ENCODE results near the gene DAZAP2.
"Not testable (repeated sequence)": the region's sequence is repeated elsewhere in the genome, so short reads cannot be mapped to it uniquely, and the experiment has no call there.

Gene DAZAP2

DNA sequence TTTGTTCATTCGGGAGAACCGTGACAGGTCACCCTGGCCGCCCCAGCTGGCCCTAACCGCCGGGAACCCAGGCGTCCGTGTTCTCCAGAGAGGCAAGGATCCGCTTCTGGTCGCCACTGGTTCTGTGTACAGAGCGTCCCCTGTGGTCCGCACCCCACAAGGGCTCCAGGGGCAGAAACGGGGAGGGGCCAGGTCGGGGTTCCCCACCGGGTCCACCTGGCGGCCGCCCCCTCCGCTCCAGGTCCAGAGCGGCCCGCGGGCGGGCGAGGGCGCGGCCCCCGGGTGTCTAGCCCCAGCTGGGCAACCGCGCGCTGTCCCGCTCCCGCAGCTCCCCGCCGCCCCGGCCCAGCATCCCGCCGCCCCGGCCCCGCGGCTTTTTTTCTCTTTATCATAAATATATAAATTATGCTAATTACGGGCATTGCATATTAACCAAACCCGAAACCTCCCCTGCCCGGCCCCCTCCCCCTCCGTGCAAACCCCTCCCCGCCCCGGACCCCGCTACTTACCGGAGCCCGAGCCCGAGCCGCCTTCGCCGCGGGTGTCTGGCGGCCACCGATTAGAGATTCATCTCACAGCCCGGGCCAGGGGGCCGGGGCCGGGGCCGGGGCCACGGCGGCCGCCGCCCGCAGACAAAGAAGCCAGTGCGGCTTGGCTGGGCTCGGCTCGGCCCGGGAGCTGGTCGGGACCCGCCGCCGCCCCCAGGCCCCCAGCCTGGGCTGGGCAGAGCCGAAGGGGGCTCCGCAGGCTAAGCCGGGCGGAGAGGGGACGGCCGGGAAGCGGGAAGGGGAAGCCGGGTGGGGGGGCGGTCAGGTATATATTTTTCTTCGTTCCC, 21.3 kb upstream of the DAZAP2 start:
- DNase-seq = peak; percentile 31 to 49 (median 34)

DNA sequence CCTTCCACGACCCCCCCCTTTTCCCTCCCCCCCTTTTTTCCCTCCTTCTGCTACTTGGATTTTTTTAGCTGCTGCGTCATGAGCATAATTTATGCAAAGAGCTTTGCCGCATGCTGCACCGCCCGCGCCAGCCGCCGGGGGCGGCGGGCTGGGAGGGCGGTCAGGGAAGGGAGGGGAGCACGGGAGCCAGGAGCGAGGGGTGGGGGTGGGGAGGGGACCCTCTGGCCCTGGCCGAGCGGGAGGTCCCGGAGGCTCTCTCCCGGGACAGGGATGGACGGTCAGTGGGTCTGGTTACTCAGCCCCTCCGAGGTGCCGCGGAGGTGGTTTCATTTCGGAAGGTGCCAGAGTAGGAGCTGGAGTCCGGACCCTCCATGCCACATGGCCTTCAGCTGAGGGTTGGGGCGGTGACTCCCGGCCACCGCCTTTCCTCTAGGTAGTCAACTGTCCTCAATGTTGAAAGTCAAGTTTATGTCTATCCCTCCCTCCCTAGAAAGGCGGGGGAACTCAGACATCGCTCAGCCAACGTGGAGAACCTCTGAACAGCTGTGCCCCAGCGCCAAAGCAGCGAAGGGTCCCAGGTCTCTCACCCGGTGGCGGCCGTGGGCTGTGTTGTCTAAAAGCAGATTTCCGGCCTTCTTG, 20.5 kb upstream of the DAZAP2 start, which contains the start of gene POU6F1:
TSS of gene POU6F1 (minus strand) at position 95 of the 639 bp plus-strand sequence. CDS start 11,226 bp downstream, outside the sequence.
- DNase-seq = peak; percentile 44 to 75 (median 64)

DNA sequence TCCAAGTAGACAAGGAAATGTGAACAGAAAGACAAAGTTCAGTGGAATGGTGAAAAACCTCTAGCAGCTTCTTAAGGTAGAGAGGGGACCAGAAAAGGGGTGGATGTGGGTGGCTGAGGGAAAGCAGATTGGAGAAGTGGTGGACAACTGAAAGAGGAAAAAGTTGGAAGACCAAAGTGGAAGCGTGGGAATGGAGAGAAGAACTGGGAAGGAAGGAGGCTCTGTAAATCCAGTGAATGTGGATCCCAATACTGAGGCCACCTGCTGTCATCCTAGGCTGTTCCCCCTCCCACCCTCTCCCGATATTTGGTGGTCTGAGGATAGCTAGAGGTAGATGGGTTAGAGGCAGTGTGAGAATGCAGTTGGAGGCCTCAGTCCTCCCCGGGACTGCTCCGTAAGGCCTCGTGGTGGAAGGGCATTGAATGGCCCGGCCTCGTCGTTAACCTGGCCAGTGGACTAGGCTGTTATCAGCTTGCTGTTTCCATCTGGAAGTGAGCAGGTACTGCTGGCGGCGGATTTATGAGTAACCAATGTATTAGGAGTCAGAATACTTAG, 19.9 kb upstream of the DAZAP2 start:
- no peak for DNase-seq

- no peak for DNase-seq
Measured at GRCh38 chr12:51219322-51219721, 19.3 kb upstream of the DAZAP2 start.

GRCh38 chr12:51219857-51220256, 18.8 kb upstream of the DAZAP2 start:
- DNase-seq = not testable (repeated sequence)

DNA sequence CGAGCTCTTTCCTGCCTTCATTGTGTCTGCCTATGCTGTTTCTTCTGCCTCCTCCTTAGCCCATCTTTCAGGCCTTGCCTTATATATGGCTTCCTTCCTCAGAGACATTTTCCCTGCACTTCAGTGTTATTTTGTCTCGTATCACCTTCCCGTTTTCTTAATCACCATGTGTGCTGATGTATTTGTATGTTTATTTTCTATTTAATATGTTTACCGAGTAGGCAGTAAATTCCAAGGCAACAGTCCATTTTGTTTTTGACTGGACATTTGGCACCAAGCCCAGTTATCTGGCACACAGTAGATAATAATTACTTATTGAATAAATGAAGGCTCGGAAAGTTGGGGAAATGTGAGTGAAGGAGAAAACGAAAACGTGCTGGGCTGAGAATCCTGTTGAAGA, 16.2 kb upstream of the DAZAP2 start:
- no peak for DNase-seq

GRCh38 chr12:51224625-51225024, 14.0 kb upstream of the DAZAP2 start:
- no peak for DNase-seq

GRCh38 chr12:51225234-51225633, 13.4 kb upstream of the DAZAP2 start:
- no peak for DNase-seq

GRCh38 chr12:51225771-51226170, 12.9 kb upstream of the DAZAP2 start:
- no peak for DNase-seq

- DNase-seq = not testable (repeated sequence)
Measured at GRCh38 chr12:51227112-51227511, 11.5 kb upstream of the DAZAP2 start.

GRCh38 chr12:51227962-51228361, 10.7 kb upstream of the DAZAP2 start:
- DNase-seq = no peak

DNA sequence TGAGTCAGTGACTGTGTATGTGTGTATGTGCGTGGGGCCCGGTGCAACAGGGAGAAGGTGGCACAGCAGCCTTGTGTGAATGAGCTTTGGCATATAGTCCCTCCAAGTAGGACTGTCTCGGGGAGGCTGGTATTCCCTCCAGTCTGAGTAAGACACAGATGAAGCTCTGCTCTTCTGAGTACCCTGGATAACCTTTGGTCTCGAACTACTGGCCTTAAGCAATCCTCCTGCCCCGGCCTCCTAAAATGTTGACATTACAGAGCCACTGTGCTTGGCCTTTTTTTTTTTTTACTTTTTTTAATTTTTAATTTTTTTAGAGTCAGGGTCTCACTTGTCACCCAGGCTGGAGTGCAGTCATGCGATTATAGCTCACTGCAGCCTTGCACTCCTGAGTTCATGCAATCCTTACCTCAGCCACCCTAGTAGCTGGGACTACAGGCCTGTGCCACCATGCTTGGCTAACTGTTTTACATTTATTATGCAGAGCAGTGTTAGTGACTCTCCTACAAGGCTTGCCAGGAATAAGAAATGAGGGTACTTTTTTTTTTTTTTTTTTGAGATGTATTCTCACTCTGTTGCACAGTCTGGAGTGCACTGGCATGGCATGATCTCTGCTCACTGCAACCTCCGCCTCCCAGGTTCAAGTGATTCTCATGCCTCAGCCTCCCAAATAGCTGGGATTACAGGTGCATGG, 9.4 kb upstream of the DAZAP2 start:
- no peak for DNase-seq

DNA sequence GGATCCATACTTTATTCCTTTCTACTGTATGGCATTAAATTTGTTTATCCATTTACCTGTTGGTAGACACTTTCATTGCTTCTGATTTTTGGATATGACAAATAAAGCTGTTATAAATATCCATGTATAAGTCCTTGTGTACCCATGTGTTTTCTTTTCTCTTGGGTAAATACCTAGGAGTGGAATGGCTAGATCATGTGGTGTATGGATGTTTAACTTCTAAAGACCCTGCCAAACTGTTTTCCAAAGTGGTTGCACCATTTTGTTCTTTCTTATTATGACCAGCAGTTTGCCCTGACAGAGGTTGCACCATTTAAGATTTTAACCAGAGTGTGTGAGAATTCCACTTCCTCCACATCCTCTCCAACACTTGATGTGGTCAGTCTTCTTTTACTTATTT, 6.0 kb upstream of the DAZAP2 start:
- no peak for DNase-seq

DNA sequence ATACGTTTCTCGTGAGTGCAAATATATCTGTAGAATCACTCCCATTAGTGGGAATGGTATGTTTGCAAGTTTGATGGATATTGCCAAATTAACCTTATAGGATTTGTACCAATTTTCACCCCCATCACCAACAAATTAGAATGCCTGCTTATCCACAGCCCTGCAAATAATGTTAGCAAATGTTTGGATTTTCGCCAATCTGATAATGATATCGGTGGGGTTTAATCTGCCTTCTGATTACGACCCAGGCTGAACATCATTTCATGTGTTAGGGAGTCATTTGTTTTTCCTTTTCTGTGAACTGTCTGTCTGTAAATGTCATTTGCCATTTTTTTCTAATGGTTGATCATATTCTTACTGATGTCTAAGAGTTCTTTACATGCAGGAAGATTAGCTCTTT, 4.1 kb upstream of the DAZAP2 start:
- no peak for DNase-seq

GRCh38 chr12:51238037-51238509, 553 bp upstream of the DAZAP2 start:
- DNase-seq = no peak

GRCh38 chr12:51240971-51241370, 2.3 kb downstream of the DAZAP2 start:
- no peak for DNase-seq

- no peak for DNase-seq
Measured at GRCh38 chr12:51242120-51242519, 3.5 kb downstream of the DAZAP2 start.

- DNase-seq = no peak
Measured at GRCh38 chr12:51242876-51243275, 4.2 kb downstream of the DAZAP2 start.

- DNase-seq = no peak
Measured at GRCh38 chr12:51244269-51244668, 5.6 kb downstream of the DAZAP2 start.

DNA sequence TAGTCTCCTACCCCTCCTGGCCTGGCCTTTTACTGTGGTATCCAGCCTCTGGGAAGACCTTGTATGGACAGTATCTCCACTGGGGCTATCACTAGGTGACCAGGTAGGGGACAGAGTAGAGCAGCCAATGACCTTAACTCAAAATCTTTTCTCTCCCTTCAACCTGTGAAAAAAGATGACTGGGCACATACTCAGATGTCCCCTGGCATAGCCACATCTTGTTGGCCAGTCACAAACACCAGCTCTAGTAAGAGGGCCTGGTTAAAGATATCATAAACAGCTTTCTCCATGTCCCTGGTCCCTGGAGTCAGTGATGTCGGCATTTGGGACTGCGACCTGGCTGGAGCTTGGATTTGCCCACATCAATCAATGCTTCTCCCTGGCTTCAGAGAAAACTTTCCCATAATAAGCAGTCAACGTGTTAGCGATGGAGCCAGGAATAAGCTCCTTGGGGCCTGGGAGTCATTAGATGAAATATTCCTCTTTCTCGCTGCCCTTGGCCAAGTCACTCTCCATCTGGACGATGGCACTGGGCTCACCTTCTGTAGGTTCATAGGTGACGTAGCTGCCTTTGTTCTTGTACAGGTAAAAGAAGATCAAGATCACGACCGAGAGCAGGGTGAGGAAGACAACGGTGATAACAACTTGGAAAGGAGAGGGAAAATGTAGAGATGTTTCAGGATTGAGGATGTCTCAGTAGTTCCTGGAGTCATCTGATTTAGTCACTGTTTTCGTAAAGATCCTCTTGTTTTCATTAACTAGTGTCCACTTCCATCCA, 7.0 kb downstream of the DAZAP2 start:
- no peak for DNase-seq

- DNase-seq = peak in 1 of 5 donors; percentile 65
Measured at GRCh38 chr12:51246254-51246853, 7.7 kb downstream of the DAZAP2 start.

All from T-helper 1 cell (primary cell).